SHP77 (cell line): ENCODE results near the gene FRMD4A.

Experiments
- DNase-seq, 2 experiments: peaks; one replicate each; lab custom pipeline; 2025; lab: John Stamatoyannopoulos, UW

Gene FRMD4A

DNA sequence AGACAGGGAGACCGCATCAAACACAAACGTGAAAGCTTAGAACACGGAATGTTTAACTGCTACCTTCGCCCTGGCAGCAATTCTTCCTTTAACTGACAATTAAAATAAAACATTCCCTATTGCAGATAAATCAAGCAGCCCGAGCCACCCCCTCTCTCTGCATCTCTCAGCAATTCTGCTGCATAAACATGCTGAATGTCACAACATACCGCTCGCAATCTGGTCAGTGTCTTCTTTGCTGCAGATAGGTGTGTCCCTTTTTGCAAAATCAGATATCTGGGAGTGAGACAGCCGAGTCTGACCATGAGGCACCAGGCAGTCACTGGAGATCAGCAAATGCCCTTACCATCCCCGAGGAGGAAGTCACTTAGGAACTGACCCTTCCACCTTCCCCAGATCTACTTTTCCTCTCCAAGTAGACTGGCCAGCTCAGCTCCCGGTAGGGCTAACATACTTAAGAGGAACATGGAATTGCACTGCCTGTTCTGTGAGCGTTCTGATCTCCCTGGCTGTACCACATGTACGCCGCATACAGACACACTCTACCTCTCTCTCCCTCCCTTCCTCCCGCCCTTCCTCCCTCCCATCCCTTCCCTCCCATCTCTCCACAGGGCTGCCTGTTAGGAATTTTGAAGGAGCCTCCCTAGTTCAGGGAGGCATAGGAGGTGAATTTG lies at the start of gene FRMD4A:
Gene FRMD4A, minus strand, starts transcription at position 537 of the 674 bp plus-strand sequence.
- DNase-seq: no peak

DNA sequence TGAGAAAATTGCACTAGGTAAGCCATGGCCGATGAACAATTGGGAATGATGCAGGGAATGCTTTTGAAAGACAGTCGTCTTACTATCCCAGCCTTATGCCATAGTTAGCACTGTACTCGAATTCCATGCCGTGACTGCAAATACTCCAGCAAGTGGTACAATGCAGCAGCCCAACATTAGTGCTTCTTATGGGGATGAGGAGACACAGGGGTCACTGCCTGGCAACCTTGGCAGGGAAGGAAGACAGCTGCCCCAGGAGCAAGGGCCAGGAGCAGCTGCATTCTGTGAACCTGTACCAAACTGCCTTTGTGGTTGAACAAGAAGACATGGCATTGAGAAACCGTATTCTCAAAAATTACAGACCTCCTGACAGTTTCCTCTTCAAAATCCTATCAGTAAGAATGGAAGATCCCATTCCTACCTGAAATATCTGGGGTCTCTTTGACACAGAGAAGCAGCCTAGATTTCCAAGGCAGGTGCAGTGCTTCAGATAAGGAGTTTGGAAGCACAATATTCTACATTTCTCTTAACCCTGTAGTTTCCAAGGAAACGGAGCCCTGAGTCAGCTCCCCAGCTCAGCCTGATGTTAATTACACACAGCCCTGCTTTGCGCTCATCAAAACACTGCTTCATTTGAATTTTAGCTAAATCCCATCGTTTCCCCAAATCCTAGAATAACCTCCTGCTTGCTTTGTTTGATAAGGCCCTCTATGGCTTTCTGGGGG lies 49.0 kb upstream of the FRMD4A start:
- DNase-seq: no peak

DNA sequence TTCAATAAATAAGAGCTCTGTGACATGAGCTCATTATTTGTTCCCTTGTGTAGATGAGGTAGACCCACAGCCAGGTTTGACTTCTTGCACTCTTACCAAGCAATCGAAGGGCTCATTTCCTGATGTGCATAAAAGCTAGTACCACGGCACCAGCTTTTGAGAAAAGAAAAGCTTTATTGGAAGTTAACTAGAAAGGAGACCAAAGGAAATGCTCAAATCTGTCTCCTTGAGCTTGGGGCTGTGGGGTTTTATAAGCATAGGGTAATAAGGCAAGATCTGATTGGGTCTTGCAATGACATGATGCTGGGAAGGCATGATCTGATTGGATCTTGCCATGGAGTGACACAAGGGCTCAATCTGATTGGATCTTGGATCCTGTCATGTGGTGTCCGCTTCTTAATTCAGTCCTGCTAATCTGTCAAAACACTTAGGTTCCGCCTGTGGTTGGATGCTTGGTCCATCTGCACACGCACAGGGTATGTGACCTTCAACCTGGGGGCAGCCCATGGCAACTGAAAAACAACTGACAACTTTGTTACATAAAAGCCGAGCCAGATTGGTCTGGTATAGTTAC lies 47.8 kb upstream of the FRMD4A start:
- DNase-seq: no peak

DNA sequence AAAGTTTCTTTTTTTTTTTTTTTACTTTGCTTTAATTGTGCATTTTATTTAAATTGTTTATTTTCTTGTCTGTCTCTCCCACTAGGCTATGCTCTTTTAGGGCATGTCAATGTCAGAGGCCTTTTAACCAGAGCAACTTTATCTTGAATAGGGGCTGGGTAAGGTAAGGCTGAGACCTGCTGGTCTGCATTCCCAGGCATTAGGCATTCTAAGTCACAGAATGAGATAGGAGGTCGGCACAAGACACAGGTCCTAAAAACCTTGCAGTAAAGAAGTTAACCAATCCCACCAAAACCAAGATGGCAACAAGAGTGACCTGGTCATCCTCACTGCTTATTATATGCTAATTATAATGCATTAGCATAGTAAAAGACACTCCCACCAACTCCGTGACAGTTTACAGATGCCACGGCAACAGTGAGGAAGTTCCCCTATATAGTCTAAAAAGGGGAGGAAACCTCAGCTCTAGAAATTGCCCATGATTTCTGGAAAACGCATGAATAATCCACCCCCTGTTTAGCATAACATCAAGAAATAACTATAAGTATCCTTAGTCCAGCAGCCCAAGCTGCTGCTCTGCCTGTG lies 47.0 kb upstream of the FRMD4A start:
- no peak for DNase-seq

DNA sequence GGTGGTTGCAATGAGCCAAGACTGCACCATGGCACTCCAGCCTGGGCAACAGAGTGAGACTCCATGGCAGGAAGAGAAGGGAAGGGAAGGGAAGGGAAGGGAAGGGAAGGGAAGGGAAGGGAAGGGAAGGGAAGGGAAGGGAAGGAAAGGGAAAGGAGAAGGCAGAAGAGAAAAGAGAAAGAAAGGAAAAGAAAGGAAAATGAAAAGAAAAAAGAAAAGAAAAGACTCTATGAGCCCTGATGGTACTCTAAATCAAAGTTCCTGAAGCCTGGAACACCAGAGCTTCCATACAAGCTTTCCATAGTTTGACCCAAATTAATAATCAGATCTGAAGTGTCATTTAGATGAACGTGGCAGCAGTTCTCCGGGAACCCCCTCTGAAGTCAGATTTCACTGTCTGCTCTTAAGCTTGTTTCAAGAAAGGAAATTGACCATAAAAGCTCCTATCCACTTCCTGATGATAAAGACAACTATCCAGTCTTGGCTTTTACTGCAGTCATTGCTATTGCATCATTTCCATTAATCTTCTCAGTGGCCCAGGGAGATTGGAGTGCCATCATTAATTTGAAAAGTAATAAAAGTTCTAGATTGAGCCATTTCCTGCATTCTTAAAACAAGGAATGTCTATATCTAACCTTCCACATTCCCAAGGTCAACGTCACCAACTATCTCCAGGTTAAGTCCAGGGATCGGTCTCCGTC lies 44.2 kb upstream of the FRMD4A start:
- no peak for DNase-seq

DNA sequence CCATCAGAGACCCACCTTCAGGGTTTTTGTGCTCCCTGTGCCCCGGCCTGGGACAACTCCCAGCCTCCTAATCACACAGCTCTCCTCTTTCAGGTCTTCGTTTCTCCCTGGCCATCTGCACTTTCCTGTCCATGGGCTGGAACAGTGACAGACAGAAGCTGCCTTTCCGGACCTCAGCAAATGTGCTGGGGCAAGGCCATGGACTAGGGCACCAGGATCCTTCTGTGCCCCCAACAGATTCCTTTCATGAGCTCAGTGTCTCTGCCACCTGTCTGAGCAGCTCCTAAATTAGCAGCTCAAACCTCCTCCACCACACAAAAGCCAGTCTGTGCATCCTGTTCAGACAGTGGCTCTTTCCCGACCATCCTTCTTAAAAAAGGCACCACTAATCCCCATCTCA lies 41.9 kb upstream of the FRMD4A start:
- DNase-seq: no peak

DNA sequence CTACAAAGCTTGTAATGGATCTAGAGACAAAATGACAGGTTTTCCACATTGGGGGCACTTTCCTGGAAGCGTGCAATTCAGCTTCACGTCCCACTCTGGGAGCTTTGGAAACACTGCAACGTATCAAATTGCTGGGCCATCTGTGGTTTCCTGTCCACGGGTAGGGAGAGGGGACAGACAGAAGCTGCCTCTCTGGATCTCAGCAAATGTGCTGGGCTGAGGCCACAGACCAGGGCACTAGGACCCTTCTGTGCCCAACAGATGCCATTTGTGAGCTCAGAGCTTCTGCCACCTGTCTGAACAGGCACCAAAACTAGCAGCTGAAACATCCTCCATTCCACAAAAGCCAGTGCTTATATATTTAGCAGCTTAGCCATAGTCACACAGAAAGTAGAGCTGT lies 40.9 kb upstream of the FRMD4A start:
- no peak for DNase-seq

DNA sequence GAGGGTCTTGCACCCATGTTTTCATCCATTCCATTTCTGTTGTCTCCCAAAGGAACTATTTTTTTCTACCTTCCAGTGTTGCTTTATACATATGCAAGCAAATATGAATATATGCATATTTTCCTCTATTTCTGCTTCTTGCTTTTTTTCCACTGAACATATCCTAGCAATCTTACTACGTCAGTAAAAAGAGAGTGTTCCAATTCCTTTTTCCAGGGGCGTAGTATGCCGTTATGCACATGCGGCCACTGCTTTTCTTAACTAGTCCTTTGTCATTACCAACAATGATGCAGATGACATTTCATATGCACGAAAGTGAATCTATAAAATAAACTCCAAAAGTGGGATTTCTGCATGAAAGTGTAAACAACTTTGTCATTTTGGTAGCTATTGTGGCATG lies 40.2 kb upstream of the FRMD4A start:
- no peak for DNase-seq

DNA sequence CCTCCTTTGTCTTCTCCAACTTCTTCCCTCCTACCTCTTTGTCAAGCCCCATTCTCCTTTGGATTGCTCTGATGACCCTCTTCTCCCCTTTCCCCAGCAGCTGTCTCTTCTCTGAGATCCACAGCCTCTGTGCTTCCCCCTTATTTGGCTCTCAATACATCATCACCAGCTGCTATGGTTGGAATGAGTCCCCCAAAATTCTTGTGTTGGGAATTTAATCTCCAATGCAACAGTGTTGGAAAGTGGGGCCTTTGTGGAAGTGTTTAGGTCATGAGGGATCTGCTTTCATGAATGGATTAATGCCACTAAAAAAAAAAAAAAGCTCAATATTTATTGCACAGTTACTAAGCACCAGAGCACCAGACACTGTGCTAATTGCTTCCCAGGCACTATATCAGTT lies 39.2 kb upstream of the FRMD4A start:
- DNase-seq: no peak

DNA sequence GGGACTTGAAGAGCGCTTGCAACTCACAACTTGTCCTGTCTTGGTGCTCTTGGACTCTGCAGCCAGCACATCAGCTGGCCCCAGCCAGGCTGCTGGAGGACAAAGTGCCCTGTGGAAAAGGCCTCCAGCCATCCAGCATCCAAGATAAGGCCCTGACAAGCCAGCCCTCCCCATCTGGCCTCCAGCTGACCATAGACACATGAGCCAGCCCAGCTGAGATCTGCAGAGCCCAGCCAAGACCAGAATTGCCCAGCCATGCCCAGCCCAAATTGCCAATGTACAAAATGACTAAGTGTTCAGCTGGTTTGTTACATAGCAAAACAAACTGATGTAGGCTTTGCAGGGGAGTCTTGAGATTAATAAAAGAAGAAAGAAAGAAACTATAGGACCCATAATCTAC lies 36.0 kb upstream of the FRMD4A start:
- no peak for DNase-seq

DNA sequence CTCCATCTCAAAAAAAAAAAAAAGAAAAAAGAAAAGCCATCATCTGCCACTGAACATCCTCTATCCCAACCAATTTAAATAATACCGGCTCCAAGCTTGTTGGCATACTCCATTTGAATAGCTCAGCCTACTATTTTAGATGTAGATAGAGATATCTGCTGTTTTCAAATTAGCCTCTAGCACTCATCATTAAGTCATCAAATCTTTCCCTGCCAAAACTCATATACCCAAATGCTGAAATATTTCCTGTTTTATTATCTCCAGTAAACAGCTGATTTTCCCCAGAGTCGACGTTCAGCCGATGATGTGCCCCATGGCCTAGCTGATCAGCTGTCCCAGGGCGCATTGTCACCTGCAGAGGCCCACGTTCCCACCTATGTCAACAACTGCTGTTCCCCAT lies 34.5 kb upstream of the FRMD4A start:
- DNase-seq: no peak

DNA sequence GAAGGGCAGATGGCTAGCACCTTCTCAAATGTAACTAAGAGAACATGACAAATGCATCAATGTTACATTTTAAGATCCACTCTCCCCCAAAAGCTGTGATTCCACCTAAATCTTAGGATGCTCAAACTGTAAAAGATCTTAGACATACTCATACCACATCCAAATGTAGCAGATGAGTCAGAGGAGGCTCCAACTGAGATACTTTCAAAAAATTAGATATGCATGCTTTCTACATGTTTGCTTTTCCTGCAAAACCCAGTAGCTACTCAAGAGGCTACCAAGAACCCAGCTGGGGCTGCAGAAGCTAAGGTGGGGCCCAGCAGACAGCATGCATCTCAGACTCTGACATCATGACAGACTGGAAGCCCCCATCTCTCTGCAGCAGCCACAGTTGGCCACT lies 31.4 kb upstream of the FRMD4A start:
- DNase-seq: no peak

DNA sequence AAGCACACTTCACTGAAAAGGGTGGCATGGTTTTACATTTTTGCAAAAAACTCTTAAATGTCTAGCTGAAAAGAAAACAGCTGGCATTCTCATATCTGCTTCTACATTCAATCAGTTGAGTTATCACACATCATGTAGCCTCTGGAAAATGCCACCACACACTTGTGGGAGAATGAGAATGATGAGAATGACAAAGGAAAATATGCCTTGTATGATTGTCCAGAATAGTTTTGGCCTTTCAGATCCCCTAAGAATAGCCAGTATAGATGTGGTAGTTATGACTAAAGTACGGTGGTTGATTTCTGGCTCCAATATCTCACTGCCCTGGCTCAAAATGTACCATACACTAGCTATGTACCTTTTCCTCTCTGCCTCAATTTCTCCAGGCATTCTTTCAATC lies 30.2 kb upstream of the FRMD4A start:
- DNase-seq: no peak

DNA sequence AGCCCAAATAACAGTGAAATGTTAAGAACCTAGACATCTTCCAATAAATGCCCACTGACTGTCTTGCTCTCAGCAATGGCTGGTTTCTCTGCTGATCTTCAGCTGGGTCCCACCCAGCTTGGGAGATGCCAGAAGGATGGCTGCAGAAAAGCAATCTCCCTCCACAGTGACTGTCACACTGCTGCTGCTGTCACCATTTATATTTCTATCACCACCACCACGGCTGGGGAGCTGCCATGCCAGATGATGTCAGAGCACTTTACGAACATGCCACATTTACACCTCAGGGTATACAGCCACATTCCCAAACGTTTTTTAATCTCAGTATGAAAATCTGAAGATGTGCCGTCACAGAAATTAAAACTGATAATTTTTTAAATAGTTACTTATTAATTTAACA lies 29.8 kb upstream of the FRMD4A start:
- DNase-seq: no peak

DNA sequence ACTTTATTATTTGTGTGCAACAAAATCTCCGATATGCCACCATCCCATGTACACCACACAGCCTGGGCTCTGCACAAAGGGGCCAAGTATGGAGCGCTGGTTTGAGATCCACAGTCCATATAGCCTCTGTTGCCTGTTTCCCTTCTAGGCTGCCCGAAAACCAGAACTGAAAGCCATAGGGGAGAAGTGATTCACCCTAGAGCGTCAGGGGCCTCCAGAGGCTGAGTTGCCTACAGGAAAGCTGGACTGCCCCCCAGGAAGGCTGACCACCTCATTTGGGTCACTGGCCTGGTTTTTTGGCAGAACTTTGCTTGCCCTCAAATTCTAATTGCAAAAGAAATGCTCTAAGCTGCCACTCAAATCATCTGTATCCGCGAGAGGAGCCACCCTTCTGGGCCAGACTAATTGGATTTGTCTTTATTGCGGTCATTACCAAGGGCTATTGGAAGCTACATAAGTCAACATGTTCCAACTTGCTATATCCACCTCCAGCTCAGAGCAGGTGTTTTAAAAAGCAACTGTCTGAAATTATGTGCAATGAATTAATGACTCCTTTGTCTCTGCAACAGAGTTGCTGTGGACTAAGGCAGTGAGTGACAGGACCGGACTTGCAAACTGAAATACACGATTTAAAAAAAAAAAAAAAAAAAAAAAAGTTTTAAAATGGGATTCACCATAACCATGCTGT lies 28.3 kb upstream of the FRMD4A start:
- no peak for DNase-seq

DNA sequence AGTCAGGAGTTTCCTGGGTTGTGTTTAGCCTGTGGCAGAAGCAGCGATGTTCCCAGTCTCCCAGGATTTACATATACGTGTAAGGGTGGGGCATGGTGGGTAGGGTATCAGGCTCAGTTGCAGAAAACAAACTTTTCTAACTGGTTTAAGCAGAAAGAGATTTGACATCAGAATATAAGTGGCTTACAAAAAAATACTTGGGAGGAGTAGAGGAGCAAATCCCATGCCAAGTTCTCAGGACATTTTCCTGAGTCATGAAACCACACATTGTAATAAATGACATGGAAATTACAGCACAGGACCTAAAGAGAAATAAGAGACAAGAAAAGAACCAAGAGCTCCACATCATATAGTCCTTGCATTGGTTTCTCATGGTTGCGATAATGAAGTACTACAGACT lies 26.2 kb upstream of the FRMD4A start:
- DNase-seq: no peak

DNA sequence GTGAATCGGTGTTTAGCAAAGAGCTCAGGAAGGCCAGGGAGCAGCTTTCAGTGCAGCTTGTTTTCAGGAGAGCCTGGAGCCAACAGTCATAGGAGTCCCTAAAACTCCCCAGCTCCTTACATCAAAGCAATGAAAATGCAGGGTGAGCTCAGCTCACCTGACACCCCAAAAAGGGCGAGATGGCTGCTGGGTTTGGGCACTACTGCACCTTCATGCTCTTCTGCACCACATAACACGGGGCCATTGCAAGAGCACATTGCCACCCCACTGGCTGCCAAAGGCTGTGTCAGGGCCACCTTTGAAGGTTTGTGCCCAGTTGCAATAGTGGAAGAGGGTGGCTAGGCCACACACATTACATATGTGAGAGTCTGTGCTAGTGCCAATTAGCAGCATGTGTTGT lies 25.0 kb upstream of the FRMD4A start:
- DNase-seq: no peak

DNA sequence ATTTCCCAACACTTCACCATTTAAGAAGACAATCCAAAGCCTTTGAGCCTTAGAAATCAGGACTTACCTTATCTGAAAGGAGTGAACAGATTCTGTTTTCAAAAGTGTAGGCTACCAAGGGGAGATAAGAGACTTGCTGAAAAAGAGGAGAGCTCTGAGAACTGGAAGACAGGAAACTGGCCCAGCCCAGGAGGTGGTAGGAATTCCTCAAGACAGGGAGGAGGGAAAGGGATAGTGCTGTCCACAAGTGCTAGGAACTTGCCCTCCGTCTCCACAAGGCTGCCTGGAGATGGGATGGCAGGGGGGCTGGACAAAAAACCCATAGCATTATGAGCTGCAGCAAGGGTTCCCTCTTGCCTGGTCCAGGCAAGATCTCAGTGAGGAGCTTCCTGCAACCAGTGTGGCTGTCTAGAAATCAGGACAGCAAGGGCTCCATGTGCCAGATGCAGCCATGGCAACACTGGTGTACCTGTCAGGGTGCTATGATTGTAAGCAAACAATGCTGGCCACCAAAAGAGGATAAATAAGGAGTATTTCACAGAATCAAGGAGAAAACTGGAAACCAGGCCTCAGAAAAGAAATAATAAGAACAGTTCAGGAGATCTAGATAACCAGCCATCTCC lies 22.7 kb upstream of the FRMD4A start:
- no peak for DNase-seq

DNA sequence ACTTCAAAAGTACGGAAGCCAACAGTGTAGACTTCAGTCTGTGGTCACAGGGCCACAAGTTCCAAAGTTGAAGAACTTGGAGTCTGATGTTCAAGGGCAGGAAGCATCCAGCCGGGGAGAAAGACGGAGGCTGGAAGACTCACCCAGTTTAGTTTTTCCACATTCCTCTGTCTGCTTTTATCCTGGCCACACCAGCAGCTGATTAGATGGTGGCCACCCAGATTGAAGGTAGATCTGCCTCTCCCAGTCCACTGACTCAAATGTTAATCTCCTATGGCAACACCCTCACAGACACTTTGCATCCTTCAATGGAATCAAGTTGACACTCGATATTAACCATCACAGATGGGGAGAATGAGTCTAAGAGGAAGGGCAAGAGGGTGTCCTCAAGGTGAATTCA lies 19.3 kb upstream of the FRMD4A start:
- DNase-seq: no peak

DNA sequence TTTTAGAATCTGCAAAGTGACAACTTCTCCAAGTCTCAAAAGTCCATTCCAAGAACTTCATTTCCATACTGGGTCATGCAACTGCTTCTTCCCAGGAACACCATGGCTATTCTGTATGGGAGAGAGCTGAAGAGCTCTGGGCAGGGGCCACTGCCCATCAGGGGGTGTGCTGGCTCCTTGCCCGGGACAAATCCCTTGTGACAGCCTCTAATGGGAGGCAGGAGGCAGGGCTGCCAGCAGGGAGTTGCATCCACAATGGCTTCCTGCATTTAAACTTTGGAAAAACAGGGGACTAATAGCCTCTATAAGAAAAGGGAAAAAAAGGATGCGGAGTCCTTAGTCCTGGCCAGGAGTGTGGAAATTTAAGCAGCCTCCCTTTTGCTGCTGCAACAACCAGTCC lies 18.4 kb upstream of the FRMD4A start:
- DNase-seq: no peak

DNA sequence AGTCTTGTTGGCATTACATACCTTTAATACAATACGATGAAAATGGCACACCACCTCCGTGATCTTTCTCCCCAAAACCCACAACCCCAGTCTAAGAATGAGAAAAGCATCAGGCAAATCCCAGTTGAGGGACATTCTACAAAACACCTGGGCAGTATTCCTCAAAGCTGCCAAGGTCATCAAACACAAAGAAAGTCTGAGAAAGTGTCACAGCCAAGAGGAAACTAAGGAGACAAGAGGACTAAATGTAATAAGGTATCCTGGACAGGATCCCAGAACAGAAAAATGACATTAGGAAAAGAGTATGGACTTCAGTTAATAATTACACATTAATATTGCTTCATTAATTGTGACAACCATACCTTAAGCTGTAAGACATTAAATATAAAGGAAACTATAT lies 14.5 kb upstream of the FRMD4A start:
- DNase-seq: no peak
